COLO668 (cell line): ENCODE data around the gene TXLNA.

ENCODE experiments used
- DNase-seq: peaks from one replicate; lab custom pipeline; 2025; ENCODE audit not compliant: unreplicated experiment; lab: John Stamatoyannopoulos, UW

Gene TXLNA

DNA sequence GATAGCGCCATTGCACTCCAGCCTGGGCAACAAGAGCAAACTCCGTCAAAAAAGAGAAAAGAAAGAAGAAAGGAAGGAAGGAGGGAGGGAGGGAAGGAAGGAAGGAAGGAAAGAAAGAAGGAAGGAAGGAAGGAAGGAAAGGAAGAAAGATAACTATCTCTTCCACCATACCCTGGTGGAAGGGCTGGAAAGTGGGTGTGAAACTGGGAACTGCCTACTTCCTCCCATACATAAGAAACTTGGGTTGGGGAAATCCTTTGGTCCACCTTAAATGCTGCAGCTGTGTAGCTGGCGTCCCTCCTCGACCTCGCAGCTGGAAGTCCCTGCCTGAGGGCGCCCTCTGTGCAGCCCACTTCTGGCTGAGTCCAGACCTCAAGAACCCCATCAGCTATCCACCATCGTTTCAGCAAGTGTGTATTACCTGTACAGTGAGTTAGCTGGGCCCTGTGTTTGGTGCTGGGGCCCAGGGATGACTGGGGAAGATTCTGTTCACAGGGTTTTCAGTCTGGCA, 62.9 kb downstream of the TXLNA start:
- peak; percentile 58 for DNase-seq

- no peak for DNase-seq
Observed at GRCh38 chr1:32246888-32247273, 67.4 kb downstream of the TXLNA start, which contains the start of gene FAM167B. Gene FAM167B, plus strand, starts transcription at chr1:32247222. Its CDS starts 200 bp downstream, at chr1:32247422.

- no peak for DNase-seq
Observed at GRCh38 chr1:32247452-32247851, 68.0 kb downstream of the TXLNA start.
